ENCODE measurements around the gene MOSPD3.

MOSPD3 gene

GRCh38 chr7:100604976-100605911, 7.1 kb upstream of the MOSPD3 start:
- Histone ChIP-seq H3K27me3 (replicated peaks) (no peaks in the 10 kb centered on the region), H3K27ac (no peak overlapping the region), H3K36me3 (replicated peaks) (peaks cover 3% of the 10 kb centered on the region), H3K4me3 (ENCODE audit: low read depth, low read length) (peak overlapping the region; percentile 55)
- TF ChIP-seq CTCF (IDR thresholded peaks at IDR 0.05; ENCODE audit: low read depth, low read length, missing control alignments) = no peak
- in situ Hi-C loops (cut with HindIII; ENCODE audit: low pct_ligation_motif_present, low sequenced_read_pairs) = no loop called here
- DNase-seq = no peak

- Histone ChIP-seq H3K4me3 (ENCODE audit: low read depth, low read length) (no peak overlapping the region), H3K36me3 (replicated peaks) (peaks cover 3% of the 10 kb centered on the region), H3K27me3 (replicated peaks) (no peaks in the 10 kb centered on the region), H3K27ac (no peak overlapping the region)
- in situ Hi-C loops (cut with HindIII; ENCODE audit: low pct_ligation_motif_present, low sequenced_read_pairs) = no loop called here
- DNase-seq = no peak
- no peak for TF ChIP-seq CTCF (IDR thresholded peaks at IDR 0.05; ENCODE audit: low read depth, low read length, missing control alignments)
These were observed 6.0 kb upstream of the MOSPD3 start for GRCh38 chr7:100606313-100606712.

- Histone ChIP-seq H3K27me3 (replicated peaks) (no peaks in the 10 kb centered on the region), H3K4me3 (ENCODE audit: low read depth, low read length) (no peak overlapping the region), H3K36me3 (replicated peaks) (peaks cover 3% of the 10 kb centered on the region), H3K27ac (no peak overlapping the region)
- peak; percentile 9 for DNase-seq
- in situ Hi-C loops (cut with HindIII; ENCODE audit: low pct_ligation_motif_present, low sequenced_read_pairs) = no loop called here
- no peak for TF ChIP-seq CTCF (IDR thresholded peaks at IDR 0.05; ENCODE audit: low read depth, low read length, missing control alignments)
These were observed 5.2 kb upstream of the MOSPD3 start for GRCh38 chr7:100607111-100607510.

- in situ Hi-C loops (cut with HindIII; ENCODE audit: low pct_ligation_motif_present, low sequenced_read_pairs) = no loop called here
- Histone ChIP-seq H3K27me3 (replicated peaks) (no peaks in the 10 kb centered on the region), H3K36me3 (replicated peaks) (peaks cover 3% of the 10 kb centered on the region), H3K4me3 (ENCODE audit: low read depth, low read length) (no peak overlapping the region), H3K27ac (no peak overlapping the region)
- no peak for DNase-seq
- TF ChIP-seq CTCF (IDR thresholded peaks at IDR 0.05; ENCODE audit: low read depth, low read length, missing control alignments) = no peak
These were observed 2.4 kb upstream of the MOSPD3 start for GRCh38 chr7:100609958-100610357.

- TF ChIP-seq CTCF (IDR thresholded peaks at IDR 0.05; ENCODE audit: low read depth, low read length, missing control alignments) = peak; percentile 25
- Histone ChIP-seq H3K27ac (no peak overlapping the region), H3K27me3 (replicated peaks) (no peaks in the 10 kb centered on the region), H3K36me3 (replicated peaks) (no peaks in the 10 kb centered on the region), H3K4me3 (ENCODE audit: low read depth, low read length) (peak overlapping the region; percentile 77)
- in situ Hi-C loops (cut with HindIII; ENCODE audit: low pct_ligation_motif_present, low sequenced_read_pairs) = no loop called here
- DNase-seq = no peak
These were observed 520 bp downstream of the MOSPD3 start for GRCh38 chr7:100612730-100613390.

Measured in brain microvascular endothelial cell (primary cell).